KOPT-K1 (cell line): ENCODE measurements around the gene PLD5.
"Not testable (repeated sequence)": the region's sequence is repeated elsewhere in the genome, so short reads cannot be mapped to it uniquely, and the experiment has no call there.

Experiments
- H3K27ac ChIP-seq: fragments of 200-600 bp; sonication (generic); 2 replicates; pipeline ENCODE4 v1.5.1; 2016; ENCODE audit warnings: antibody characterized with exemption, mild to moderate bottlenecking, low read depth, low read length; ENCODE audit not compliant: poor library complexity, severe bottlenecking
- H3K36me3 ChIP-seq: fragments of 200-600 bp; sonication (generic); 2 replicates; pipeline ENCODE4 v1.5.1; 2017; ENCODE audit warnings: antibody characterized with exemption, mild to moderate bottlenecking, low read length, moderate library complexity; ENCODE audit not compliant: insufficient read depth
- H3K9me3 ChIP-seq: fragments of 200-600 bp; sonication (generic); 2 replicates; pipeline ENCODE4 v1.5.1; 2017; ENCODE audit warnings: antibody characterized with exemption, low read length, mild to moderate bottlenecking; ENCODE audit not compliant: insufficient read depth, poor library complexity, severe bottlenecking

Gene PLD5

DNA sequence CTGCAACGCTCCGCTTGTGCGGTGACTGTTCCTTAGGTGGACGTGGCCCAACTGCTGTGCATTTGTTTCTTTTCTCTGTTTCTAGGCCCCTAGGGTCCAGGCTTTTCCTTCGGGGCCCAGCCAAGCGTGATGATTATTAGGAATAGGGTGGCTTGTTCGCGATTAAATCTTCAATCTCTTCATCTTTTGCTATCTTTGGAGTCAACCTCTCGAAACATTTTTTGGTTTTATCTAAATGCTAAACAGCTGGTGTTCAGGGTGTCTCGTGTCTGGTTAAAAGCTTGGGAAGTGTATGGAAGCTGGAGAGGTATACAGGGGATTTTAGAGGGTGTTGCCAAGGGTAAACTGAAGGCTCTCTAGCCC lies 844 bp upstream of the PLD5 start:
- Histone ChIP-seq H3K27ac (no peak overlapping the region), H3K36me3 (no peaks in the 10 kb centered on the region), H3K9me3 (peaks cover 16% of the 10 kb centered on the region)

DNA sequence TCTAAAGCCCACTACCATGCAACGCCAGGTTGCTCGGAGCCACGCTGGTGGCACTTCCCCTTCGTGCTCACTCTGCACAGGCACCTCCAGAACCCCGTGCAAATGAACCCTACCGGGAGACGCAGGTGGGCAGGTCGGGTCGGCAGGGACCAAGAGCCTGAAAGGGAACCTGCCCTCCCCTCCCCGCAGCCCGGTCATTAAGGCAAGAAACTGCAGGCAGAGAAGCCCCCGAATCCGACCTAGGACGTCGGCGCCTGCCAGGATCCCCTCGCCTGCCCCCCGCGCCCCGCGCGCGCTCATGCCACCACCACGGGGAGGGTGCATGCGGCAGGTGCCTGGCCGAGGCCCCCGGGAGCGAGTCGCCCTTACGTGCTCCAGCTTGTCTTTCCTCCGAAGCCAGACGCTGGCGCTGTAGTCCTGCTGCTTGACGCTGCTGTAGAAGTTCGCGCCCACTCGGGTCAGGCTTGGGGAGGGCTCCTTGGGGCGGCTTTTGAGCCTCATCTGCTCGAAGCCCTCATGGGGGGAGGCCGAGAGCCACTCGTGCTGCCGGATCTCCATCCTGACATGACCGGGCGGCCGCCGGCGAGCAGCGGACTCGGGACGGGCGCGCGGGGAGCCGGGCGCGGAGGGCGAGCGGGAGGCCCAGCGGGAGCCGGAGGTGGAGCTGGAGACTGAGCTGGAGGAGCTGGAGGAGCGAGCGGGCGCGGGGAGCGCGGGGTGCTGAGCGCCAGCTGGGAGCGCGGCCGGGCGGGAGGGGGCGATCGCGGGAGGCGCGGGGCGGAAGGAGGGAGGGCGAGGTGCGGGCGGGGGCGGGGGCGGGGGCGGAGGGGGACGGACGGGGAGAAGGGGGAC lies 552 bp downstream of the PLD5 start:
- H3K27ac ChIP-seq: no peak overlapping the region
- H3K36me3 ChIP-seq: no peaks in the 10 kb centered on the region
- peaks cover 16% of the 10 kb centered on the region for H3K9me3 ChIP-seq

DNA sequence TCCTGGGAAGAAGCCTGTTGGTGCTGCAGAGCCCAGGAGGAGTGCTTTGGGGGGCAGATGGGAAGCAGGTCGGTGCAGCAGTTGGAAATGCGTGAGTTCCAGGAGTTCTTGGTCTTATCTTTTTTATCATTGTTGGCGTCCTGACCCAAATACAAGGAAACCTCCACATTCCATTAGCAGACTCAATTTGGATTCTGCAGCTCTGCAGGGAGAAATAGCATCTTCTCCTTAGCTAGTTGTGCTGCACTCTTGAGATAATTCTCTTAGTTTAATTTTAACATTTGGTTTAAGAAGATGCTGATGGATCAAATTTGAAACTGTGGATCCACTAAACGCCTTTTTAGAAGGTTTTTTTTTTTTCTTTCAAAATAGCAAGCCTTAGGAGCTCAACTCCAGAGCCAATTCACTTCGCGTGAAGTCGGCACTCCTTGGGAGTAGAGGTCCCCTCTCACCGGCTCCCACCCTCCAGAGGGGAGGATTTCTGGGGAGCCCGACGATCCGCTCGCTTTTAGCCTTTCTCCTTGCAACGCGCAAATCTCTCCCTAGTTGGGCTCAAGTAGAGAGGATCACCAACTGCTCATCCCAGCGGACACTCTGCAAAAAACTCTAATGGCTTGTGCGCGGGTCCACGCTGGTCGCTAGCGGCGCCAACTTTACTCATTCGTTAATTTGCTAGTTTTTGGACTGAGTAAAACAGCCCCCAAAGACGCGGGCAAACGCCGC lies 1.3 kb downstream of the PLD5 start:
- Histone ChIP-seq H3K9me3 (peaks cover 16% of the 10 kb centered on the region), H3K36me3 (no peaks in the 10 kb centered on the region), H3K27ac (no peak overlapping the region)

DNA sequence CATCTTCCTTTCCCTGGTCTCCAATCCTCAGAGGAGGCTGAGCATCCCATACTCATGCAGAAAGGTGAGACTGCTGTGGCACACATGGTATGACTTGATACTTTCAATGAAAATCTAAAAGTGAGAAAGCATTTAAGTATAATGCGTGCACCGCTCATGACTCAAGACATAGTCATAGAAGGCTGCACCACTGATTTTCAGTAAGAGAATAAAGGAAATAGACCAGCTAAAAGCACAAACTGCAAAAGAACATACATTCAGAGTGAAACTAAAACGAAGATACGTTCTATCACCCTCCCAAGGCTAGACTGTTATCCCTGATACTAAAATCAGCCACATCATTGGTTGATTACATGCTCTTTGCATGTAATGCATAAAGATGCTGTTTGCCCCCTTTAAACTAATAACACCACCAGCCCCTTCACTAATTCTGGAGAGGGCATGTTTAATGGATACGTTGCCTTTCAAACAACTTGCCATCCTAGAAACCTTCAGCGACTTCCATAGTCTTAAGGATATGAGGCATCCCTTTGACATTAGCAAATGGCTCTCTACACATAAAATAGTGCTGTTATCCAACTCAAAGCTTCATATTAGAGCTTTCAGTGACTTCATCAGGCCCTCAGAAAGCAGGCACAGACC lies 2.1 kb downstream of the PLD5 start:
- peaks cover 16% of the 10 kb centered on the region for H3K9me3 ChIP-seq

DNA sequence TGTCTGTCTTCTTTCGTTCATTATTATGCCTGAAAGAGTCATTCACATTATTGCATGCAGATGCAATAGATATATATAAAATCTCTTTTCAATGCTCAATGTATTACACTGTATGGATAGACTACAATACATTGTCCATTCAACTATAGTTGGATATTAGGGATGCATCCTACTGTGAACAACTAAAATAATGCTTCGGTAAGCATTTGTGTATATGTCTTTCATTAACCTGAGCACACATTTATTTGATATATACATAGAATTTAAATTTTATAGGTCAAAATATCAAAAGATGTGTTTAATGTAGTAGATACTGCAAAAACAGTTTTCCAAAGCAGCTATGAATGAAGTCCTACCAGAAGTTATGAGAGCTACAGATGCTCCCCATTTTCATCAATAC lies 8.9 kb downstream of the PLD5 start:
- no peak overlapping the region for H3K27ac ChIP-seq
- H3K36me3 ChIP-seq: no peaks in the 10 kb centered on the region
- H3K9me3 ChIP-seq: no peaks in the 10 kb centered on the region

More for the DNA sequence above, 2.1 kb downstream of the PLD5 start:
- no peaks in the 10 kb centered on the region for H3K36me3 ChIP-seq
- no peak overlapping the region for H3K27ac ChIP-seq

DNA sequence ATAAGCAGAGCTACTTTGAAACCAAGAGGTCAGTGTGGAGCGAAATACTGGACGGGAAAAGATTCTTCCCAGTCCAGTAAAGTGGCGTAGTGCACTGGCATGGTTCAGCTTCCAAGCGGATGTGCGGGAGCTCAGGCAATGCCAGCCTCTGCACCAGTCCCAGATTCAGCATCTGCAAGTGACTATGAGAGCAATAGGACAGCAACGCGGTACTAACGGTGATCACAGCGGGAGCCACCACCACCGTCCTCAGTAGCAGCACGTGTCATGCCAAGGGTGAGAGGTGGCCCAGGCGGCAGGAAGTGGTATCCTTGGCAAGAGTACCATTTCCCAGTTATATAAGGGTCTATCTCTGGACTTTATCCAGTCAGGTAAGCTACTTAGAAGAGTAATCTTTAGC lies 17.8 kb downstream of the PLD5 start:
- Histone ChIP-seq H3K27ac (no peak overlapping the region), H3K36me3 (no peaks in the 10 kb centered on the region), H3K9me3 (no peaks in the 10 kb centered on the region)

DNA sequence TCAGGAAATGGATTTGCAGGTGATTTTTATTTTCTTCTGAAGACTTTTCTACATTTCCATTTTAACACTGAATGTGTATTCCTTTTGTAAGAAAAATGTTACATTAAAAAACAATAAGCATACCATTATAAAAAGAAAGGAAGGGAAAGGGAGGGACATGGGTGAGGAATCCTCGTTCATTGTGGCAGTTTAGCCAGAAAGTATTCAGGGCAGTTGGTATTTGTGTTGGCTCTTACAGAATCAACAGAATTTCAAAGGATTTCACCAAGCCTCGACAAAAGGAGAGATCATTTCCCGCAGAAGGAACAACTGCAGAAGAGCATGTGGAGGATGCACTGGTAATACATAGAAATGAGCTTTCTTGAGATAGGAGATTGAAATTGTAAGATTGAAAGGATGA lies 35.0 kb downstream of the PLD5 start:
- no peaks in the 10 kb centered on the region for H3K36me3 ChIP-seq
- H3K9me3 ChIP-seq: no peaks in the 10 kb centered on the region
- H3K27ac ChIP-seq: no peak overlapping the region

DNA sequence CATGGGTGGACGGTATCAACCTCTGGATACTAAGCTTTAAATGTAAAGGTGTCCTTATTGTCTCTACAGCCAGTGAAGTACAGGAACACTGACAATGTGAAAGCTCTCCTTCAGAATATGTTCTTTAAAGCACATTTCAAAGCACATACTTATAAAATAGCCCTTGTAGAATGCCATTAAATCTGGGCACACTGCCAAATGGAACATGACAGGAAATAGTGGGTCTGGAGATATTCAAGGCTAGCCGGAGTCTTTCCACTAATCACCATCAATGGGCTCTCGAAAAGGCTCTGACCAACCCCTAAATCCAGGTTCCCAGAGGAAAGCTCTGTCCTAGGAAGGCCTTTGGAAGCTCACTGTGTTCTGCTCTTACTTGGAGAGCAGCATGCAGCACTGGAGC lies 46.6 kb downstream of the PLD5 start:
- no peak overlapping the region for H3K27ac ChIP-seq
- no peaks in the 10 kb centered on the region for H3K36me3 ChIP-seq

DNA sequence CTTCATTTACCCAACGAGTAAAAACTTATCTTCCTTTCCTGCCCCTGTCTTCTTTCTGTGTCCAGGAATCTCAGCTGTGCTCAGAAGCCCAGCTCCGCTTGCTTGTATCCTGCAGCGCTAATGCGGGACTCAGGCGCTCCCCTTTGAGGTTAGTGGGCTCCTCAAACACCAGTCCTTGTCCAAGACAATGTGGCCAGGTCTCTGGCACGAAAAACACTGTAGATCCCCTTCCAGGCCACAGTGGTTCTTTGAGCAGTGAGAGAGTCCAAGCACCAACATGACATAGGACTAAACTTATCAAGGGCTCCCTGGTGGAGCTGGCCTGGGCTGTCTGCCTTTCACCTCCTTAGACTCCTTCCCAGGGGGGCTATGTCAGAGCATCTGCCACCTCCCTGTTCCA lies 53.7 kb downstream of the PLD5 start:
- no peak overlapping the region for H3K27ac ChIP-seq
- H3K36me3 ChIP-seq: no peaks in the 10 kb centered on the region
- no peaks in the 10 kb centered on the region for H3K9me3 ChIP-seq

More for the DNA sequence above, 46.6 kb downstream of the PLD5 start:
- no peaks in the 10 kb centered on the region for H3K9me3 ChIP-seq

DNA sequence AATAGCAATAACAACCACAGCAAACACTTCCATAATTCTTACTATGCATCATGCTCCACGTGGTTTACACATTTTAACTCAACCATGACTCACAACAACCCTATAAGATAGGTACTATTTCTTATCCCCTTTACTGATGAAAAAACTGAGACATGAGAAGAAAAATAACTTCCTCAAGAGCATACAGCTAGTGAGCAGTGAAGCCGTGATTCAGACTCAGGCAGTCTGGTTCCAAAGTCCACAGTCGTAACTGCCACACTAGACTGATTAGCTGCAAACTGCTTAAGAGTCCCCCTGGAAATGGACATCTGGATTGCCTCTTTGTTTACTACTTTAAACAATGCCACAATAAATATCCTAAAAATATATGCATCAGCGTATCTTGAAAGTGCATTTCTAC lies 55.7 kb downstream of the PLD5 start:
- no peaks in the 10 kb centered on the region for H3K36me3 ChIP-seq
- no peaks in the 10 kb centered on the region for H3K9me3 ChIP-seq
- no peak overlapping the region for H3K27ac ChIP-seq

DNA sequence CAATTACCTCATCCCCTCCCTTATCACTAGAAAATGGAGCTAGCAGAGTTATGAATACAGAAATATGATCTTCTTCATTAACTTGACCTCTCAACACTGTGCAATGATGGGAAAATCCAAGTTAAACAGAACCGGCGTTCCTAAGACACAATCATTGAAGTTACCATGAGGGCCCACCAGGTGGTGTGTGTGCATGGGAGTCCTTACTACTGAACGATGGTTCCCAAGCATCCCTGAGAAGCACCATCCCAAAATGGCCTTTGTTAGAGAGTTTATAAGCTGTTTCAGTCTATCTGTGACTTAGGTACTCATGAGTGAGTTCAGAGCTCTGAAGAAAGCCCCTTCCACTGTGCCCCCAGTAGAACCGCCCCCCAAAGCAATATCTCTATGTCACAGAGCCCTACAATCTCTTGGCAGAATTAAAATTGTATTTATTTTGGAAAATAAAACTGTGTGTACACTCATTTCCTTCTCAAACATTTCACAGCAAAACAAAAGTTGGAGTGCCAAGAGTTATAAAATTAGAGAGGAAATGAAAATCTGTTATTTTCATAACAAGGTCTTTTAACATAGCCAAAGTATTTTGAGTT lies 56.8 kb downstream of the PLD5 start:
- no peak overlapping the region for H3K27ac ChIP-seq
- H3K9me3 ChIP-seq: no peaks in the 10 kb centered on the region
- no peaks in the 10 kb centered on the region for H3K36me3 ChIP-seq

DNA sequence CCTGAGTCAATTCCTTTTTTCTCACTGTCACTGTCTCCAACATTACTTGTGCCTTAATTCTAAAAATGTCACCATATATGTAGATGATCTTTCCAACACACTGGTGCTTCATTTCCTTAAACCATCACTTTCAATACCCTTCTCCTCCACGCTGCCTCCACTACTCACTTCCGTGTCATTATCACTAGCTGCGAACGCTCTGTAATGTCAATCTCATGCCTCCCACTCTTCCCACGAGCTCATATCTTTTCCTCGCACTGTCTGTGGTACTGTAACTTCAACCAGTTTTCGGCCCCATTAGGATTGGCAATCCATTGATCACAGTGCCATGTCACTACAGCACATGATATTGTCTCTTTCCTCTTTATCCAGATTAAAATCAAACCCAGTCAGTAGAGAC lies 61.6 kb downstream of the PLD5 start:
- H3K27ac ChIP-seq: no peak overlapping the region
- H3K36me3 ChIP-seq: no peaks in the 10 kb centered on the region
- H3K9me3 ChIP-seq: no peaks in the 10 kb centered on the region

DNA sequence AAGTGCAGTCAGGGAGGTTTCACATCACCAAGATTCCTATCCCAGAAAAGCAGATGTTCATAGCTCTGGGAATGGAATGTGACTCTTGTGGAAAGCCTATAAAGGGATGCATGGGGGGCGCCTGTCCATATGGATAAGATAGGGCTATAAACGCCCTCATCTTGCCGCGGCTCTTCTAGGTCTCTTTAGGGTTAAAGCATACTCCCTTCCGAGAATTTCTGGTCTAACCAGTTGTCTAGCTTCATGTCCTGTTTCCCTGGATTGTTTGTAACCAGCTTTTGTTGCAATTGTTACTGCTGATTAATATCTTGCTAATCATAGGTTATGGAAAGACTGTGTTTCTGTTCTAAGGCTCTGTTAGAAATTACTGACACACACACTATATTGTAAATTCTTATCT lies 64.8 kb downstream of the PLD5 start:
- not testable (repeated sequence) for H3K27ac ChIP-seq, H3K36me3 ChIP-seq, H3K9me3 ChIP-seq

DNA sequence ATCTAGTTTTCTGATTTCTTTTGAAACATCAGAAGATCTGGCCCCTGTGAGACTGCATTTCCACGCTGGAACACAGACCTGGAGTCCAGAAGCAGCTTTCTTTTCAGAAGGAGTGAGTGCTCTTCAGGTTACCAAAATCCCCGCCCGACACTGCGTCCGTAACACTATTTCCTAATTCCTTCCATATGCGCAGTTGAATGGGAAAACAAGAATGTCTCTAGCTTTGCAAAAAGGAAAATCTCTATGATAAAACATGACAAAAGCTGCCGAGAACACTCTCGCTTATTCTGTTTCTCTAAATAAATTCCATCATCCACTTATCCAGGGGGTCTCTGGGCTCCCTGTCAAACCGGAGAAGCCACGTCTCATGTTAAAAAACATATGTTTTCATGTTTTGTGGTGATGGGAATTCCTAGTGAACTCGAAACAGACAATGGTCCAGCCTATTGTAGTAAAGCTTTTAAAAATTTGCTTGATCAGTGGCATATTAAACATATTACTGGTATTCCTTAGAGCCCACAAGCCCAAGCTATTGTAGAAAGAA lies 67.7 kb downstream of the PLD5 start:
- Histone ChIP-seq H3K27ac (no peak overlapping the region), H3K9me3 (no peaks in the 10 kb centered on the region), H3K36me3 (no peaks in the 10 kb centered on the region)

DNA sequence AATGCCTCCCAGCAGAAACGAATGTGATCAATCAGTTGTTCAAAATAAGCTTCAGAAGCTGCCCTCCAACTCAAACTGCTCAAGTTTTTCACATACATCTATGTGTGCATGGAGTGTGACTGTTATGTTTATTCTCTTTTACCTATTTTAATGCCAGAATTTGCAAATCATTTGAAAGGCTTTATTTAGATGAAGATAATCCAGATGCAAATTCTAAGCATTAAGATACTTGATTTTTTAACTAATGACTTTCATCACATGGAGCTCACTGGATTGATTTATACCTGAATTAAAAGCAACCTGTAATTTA lies 69.5 kb downstream of the PLD5 start:
- Histone ChIP-seq H3K36me3 (no peaks in the 10 kb centered on the region), H3K27ac (no peak overlapping the region), H3K9me3 (no peaks in the 10 kb centered on the region)
